HepG2 (cell line): ENCODE measurements around the gene PLVAP. TPM values are rescaled to one million over a fixed set of nuclear protein-coding genes. Genes with fewer than 3 reads are reported as not detected.

Experiments used
- ATAD3A ChIP-seq: sonication (generic); formaldehyde crosslinking; IDR thresholded peaks from 2 replicates; pipeline ENCODE4 v1.4.0; 2020; ENCODE audit warnings: missing genetic modification reagents
- ATF4 ChIP-seq, 2 experiments: fragments of 450-650 bp in 1 of 2; sonication (generic) in 1 of 2; formaldehyde crosslinking; IDR thresholded peaks; 2 replicates each; pipeline versions ENCODE4 v1.5.0 to v1.8.0; 2020 to 2022; ENCODE audit warnings: mild to moderate bottlenecking in 1 of 2, missing genetic modification reagents in 1 of 2
- ATM ChIP-seq: fragments of 450-650 bp; IDR thresholded peaks from 2 replicates; pipeline ENCODE4 v1.7.1; 2017; ENCODE audit warnings: mild to moderate bottlenecking, borderline replicate concordance
- MED13 ChIP-seq: sonication (generic); formaldehyde crosslinking; IDR thresholded peaks from 2 replicates; pipeline ENCODE4 v1.5.0; 2020; ENCODE audit warnings: missing genetic modification reagents
- MEF2D ChIP-seq: sonication (generic); formaldehyde crosslinking; IDR thresholded peaks from 2 replicates; pipeline ENCODE4 v1.5.1; 2020; ENCODE audit warnings: mild to moderate bottlenecking, missing genetic modification reagents
- NFE2L1 ChIP-seq: sonication (generic); formaldehyde crosslinking; IDR thresholded peaks from 2 replicates; pipeline ENCODE4 v1.4.0; 2020; ENCODE audit warnings: missing genetic modification reagents, mild to moderate bottlenecking, borderline replicate concordance
- NFYC ChIP-seq: IDR thresholded peaks from 2 replicates; pipeline ENCODE4 v1.6.1; 2016; ENCODE audit warnings: missing genetic modification reagents, missing compliant biosample characterization
- NPAS2 ChIP-seq: sonication (generic); formaldehyde crosslinking; IDR thresholded peaks from 2 replicates; pipeline ENCODE4 v1.8.0; 2022; ENCODE audit warnings: mild to moderate bottlenecking, missing genetic modification reagents, borderline replicate concordance
- NR2F1 ChIP-seq, 2 experiments: fragments of 450-650 bp in 1 of 2; formaldehyde crosslinking in 1 of 2; IDR thresholded peaks; 2 replicates each; pipeline versions ENCODE4 v1.5.0 to v1.6.1; 2016 to 2020; ENCODE audit warnings: mild to moderate bottlenecking in 1 of 2, missing compliant biosample characterization in 1 of 2, missing genetic modification reagents in 1 of 2, moderate library complexity in 1 of 2
- REL ChIP-seq: sonication (generic); formaldehyde crosslinking; conservative IDR thresholded peaks from 2 replicates; pipeline ENCODE4 v1.8.0; 2022; ENCODE audit warnings: mild to moderate bottlenecking, missing genetic modification reagents, moderate library complexity
- SUZ12 ChIP-seq: fragments of 150-350 bp; IDR thresholded peaks from 2 replicates; pipeline ENCODE4 v1.6.1; 2014; ENCODE audit warnings: low read depth, low read length
- TBX2 ChIP-seq: sonication (generic); formaldehyde crosslinking; IDR thresholded peaks from 2 replicates; pipeline ENCODE4 v1.5.0; 2020; ENCODE audit warnings: missing genetic modification reagents, mild to moderate bottlenecking, borderline replicate concordance
- YY1 ChIP-seq: IDR thresholded peaks from 2 replicates; pipeline ENCODE4 v1.6.1; 2011; ENCODE audit warnings: low read length, low read depth, moderate library complexity, mild to moderate bottlenecking; ENCODE audit not compliant: insufficient read depth, insufficient replicate concordance
- ZBTB8A ChIP-seq: sonication (generic); formaldehyde crosslinking; IDR thresholded peaks from 2 replicates; pipeline ENCODE4 v1.4.0; 2020; ENCODE audit warnings: mild to moderate bottlenecking, low read depth, missing genetic modification reagents, borderline replicate concordance
- ZFP82 ChIP-seq: sonication (generic); formaldehyde crosslinking; IDR thresholded peaks from 2 replicates; pipeline ENCODE4 v1.5.1; 2020; ENCODE audit warnings: mild to moderate bottlenecking, missing genetic modification reagents, borderline replicate concordance
- ZMYM4 ChIP-seq: sonication (generic); formaldehyde crosslinking; IDR thresholded peaks from 2 replicates; pipeline ENCODE4 v1.8.1; 2023; ENCODE audit warnings: mild to moderate bottlenecking, missing genetic modification reagents
- ZNF614 ChIP-seq: IDR thresholded peaks from 2 replicates; pipeline ENCODE4 v1.6.1; 2018; ENCODE audit warnings: missing biosample characterization, missing genetic modification reagents, inconsistent platforms, borderline replicate concordance
- ZNF883 ChIP-seq: sonication (generic); formaldehyde crosslinking; IDR thresholded peaks from 2 replicates; pipeline ENCODE4 v1.5.1; 2020; ENCODE audit warnings: mild to moderate bottlenecking, missing genetic modification reagents; ENCODE audit errors: not compliant biosample characterization
- polyA plus RNA-seq, 8 experiments: library from polyadenylated mRNA; depleted of rRNA in 3 of 8; stranded (reverse) in 7 of 8; unstranded in 1 of 8; fragments of >200 nt; fragmentation: Illumina TruSeq in 4 of 8; extraction: Trizol in 4 of 8; gene quantifications; 2 replicates each; pipeline versions ENCODE4 v1.2.1 to v1.2.3, GENCODE V29; 2011 to 2016; ENCODE audit warnings: low read depth in 4 of 8, missing spikeins in 1 of 8, mixed read lengths in 1 of 8; ENCODE audit not compliant: insufficient read depth in 1 of 8
- total RNA-seq, 5 experiments: library from RNA; depleted of rRNA; stranded (reverse); fragments of >200 nt; fragmentation: Illumina TruSeq; extraction: Trizol; gene quantifications; 2 replicates each; pipeline ENCODE4 v1.2.3, GENCODE V29; 2016; ENCODE audit warnings: low read depth in 1 of 5
- TF ChIP-seq, protein P1 (sequence below): sonication (generic); formaldehyde crosslinking; IDR thresholded peaks from 2 replicates; pipeline ENCODE4 v1.5.0; 2020; ENCODE audit warnings: mild to moderate bottlenecking, low read depth, missing genetic modification reagents, borderline replicate concordance
- TF ChIP-seq, protein P2 (sequence below): sonication (generic); formaldehyde crosslinking; IDR thresholded peaks from one replicate; pipeline ENCODE4 v1.5.1; 2020; ENCODE audit warnings: mild to moderate bottlenecking, missing genetic modification reagents; ENCODE audit errors: not compliant biosample characterization

The PLVAP gene
- total and polyA plus RNA-seq, 2 of the 13 experiments (the other 11 are each of a cell fraction or from before 2014, with no cell fraction given): 0.26 TPM; not detected in 1

DNA sequence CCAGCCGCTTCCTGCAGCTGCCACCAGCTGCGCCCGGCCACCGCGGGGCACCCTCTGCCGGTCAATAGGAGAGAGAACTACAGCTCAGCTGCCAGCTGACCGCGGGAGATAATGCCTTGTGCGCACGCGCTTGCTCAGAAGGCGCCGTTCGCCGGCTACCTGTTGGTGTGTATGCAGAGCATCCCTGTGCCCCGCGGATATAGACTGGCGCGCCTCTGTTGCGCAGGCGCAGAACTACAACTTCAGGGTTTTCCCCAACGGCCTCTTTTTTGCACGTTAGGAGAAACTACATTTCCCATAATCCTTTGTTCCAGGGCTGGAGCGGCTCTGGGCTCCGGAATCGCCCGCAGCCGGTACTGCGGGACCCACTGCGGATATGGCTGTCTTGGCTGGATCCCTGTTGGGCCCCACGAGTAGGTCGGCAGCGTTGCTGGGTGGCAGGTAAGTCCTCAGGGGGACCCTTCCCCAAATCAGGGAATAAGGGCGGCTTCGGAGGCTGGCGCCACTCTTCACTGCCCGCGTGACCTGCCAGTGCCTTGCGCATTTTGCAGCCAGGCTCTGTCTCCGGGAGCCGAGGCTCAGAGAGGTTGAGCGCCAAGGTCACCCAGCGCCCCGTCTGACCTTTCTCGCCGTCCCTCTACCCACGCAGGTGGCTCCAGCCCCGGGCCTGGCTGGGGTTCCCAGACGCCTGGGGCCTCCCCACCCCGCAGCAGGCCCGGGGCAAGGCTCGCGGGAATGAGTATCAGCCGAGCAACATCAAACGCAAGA lies 71.4 kb downstream of the PLVAP start, which contains the start of gene MRPL34 (continued):
- TF ChIP-seq TBX2 (CRISPR knock-in tag): peak; percentile 28; the same call in 1 of the 2 replicates
- peak; percentile 77; the same call in 1 of the 2 replicates for TF ChIP-seq NFE2L1
- TF ChIP-seq ZBTB8A (CRISPR knock-in tag): no peak
- TF ChIP-seq ATAD3A: no peak; the same call in 1 of the 2 replicates
- TF ChIP-seq NPAS2 (CRISPR knock-in tag): no peak
- no peak for TF ChIP-seq NR2F1 (CRISPR knock-in tag; IDR thresholded peaks at IDR 0.05)
- peak; percentile 46; the same call in 1 of the 2 replicates for TF ChIP-seq MED13 (CRISPR knock-in tag)
- TF ChIP-seq ZNF883: peak; percentile 76
- no peak for TF ChIP-seq ATF4 (CRISPR knock-in tag; IDR thresholded peaks at IDR 0.05)
- TF ChIP-seq ZFP82: peak; percentile 78; the same call in 1 of the 2 replicates
- TF ChIP-seq, protein P1, sequence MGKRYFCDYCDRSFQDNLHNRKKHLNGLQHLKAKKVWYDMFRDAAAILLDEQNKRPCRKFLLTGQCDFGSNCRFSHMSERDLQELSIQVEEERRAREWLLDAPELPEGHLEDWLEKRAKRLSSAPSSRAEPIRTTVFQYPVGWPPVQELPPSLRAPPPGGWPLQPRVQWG (CRISPR knock-in tag): no peak
- TF ChIP-seq ATM: no peak
- peak; percentile 68 for TF ChIP-seq YY1
- TF ChIP-seq, protein P2, sequence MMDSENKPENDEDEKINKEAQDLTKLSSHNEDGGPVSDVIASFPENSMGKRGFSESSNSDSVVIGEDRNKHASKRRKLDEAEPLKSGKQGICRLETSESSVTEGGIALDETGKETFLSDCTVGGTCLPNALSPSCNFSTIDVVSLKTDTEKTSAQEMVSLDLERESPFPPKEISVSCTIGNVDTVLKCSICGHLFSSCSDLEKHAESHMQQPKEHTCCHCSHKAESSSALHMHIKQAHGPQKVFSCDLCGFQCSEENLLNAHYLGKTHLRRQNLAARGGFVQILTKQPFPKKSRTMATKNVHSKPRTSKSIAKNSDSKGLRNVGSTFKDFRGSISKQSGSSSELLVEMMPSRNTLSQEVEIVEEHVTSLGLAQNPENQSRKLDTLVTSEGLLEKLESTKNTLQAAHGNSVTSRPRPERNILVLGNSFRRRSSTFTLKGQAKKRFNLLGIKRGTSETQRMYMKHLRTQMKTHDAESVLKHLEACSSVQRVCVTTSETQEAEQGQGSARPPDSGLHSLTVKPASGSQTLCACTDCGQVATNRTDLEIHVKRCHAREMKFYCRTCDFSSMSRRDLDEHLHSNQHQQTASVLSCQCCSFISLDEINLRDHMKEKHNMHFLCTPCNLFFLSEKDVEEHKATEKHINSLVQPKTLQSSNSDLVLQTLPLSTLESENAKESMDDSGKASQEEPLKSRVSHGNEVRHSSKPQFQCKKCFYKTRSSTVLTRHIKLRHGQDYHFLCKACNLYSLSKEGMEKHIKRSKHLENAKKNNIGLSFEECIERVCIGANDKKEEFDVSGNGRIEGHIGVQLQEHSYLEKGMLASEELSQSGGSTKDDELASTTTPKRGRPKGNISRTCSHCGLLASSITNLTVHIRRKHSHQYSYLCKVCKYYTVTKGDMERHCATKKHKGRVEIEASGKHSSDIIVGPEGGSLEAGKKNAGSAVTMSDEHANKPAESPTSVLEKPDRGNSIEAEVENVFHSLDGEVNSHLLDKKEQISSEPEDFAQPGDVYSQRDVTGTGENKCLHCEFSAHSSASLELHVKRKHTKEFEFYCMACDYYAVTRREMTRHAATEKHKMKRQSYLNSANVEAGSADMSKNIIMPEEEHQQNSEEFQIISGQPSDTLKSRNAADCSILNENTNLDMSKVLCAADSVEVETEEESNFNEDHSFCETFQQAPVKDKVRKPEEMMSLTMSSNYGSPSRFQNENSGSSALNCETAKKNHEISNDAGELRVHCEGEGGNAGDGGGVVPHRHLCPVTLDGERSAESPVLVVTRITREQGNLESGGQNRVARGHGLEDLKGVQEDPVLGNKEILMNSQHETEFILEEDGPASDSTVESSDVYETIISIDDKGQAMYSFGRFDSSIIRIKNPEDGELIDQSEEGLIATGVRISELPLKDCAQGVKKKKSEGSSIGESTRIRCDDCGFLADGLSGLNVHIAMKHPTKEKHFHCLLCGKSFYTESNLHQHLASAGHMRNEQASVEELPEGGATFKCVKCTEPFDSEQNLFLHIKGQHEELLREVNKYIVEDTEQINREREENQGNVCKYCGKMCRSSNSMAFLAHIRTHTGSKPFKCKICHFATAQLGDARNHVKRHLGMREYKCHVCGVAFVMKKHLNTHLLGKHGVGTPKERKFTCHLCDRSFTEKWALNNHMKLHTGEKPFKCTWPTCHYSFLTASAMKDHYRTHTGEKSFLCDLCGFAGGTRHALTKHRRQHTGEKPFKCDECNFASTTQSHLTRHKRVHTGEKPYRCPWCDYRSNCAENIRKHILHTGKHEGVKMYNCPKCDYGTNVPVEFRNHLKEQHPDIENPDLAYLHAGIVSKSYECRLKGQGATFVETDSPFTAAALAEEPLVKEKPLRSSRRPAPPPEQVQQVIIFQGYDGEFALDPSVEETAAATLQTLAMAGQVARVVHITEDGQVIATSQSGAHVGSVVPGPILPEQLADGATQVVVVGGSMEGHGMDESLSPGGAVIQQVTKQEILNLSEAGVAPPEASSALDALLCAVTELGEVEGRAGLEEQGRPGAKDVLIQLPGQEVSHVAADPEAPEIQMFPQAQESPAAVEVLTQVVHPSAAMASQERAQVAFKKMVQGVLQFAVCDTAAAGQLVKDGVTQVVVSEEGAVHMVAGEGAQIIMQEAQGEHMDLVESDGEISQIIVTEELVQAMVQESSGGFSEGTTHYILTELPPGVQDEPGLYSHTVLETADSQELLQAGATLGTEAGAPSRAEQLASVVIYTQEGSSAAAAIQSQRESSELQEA (CRISPR knock-in tag): no peak
- TF ChIP-seq SUZ12: peak; percentile 39
- peak; percentile 34 for TF ChIP-seq ZMYM4 (CRISPR knock-in tag)
- TF ChIP-seq REL (CRISPR knock-in tag): no peak
- TF ChIP-seq ZNF614 (CRISPR knock-in tag): peak; percentile 37; the same call in 1 of the 2 replicates
- TF ChIP-seq NFYC: peak; percentile 41
- TF ChIP-seq MEF2D (CRISPR knock-in tag): no peak; the same call in 1 of the 2 replicates
